GM10266 (cell line): ENCODE data around the gene ADSL.

Source experiments
- DNase-seq: peaks from one replicate; pipeline ENCODE4 v3.0.0; 2012; ENCODE audit errors: extremely low spot score
- TF ChIP-seq, protein P1 (sequence below): IDR thresholded peaks from 2 replicates; pipeline ENCODE4 v1.5.1; 2012; ENCODE audit warnings: mild to moderate bottlenecking, low read depth; ENCODE audit not compliant: control insufficient read depth, insufficient read depth; ENCODE audit errors: missing control alignments

The ADSL gene

DNA sequence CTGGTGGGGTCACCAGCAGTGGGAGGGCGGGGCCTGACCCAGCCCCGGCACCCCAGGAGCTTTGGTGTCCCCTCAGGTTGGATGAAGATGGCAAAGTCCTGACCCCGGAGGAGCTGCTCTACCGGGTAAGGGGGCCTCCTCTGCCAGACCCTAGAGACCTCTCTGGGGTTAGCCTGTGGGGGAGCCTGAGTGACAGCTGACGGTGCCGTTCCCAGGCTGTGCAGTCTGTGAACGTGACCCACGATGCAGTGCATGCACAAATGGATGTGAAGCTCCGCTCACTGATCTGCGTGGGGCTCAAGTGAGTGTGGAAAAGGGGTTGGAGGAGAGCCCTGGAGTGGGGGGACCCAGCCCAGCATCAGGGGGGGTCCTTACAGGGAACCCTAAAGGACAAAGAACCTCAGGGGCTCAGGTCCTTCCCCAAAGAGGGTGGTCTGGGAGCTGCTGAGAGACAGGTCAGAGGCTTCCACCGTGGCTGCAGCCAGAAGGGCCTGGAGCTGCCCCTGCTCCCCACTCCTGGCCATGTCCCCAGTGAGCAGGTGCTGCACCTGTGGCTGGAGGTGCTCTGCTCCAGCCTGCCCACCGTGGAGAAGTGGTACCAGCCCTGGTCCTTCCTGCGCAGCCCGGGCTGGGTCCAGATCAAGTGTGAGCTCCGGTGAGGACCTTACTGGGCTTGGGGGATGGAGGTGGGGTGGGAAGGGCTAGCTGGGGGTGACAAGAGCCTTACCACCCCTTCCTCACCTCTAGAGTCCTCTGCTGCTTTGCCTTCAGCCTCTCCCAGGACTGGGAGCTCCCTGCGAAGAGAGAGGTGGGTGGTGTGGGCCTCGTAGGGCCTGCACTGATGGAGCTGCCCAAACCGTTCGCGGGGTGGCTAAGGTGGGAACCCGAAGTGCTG lies 62.7 kb downstream of the ADSL start:
- DNase-seq: no peak
- TF ChIP-seq, protein P1, sequence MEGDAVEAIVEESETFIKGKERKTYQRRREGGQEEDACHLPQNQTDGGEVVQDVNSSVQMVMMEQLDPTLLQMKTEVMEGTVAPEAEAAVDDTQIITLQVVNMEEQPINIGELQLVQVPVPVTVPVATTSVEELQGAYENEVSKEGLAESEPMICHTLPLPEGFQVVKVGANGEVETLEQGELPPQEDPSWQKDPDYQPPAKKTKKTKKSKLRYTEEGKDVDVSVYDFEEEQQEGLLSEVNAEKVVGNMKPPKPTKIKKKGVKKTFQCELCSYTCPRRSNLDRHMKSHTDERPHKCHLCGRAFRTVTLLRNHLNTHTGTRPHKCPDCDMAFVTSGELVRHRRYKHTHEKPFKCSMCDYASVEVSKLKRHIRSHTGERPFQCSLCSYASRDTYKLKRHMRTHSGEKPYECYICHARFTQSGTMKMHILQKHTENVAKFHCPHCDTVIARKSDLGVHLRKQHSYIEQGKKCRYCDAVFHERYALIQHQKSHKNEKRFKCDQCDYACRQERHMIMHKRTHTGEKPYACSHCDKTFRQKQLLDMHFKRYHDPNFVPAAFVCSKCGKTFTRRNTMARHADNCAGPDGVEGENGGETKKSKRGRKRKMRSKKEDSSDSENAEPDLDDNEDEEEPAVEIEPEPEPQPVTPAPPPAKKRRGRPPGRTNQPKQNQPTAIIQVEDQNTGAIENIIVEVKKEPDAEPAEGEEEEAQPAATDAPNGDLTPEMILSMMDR: no peak

DNA sequence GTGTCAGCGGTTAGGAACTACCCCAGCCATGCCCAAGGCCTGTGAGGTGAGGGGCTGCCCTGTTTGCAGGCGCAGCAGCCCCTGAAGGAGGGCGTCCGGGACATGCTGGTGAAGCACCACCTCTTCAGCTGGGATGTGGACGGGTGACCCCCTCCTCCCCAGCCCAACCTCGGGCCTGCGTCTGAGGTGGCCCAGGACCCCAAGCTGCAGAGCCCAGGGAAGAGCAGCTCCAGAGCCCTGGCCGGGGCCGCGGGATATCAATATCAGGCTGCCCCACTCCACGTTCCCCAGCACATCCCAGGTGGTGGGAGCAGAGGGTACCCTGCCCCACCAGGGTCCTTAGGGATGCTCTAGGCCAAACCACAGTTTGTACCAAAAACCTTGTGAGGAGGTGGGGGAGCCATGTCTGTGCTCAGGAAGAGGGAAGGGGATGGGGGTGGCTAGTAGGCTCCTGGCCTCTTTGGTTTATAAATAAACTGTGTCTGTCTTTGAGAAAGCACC lies 63.4 kb downstream of the ADSL start:
- no peak for DNase-seq
- TF ChIP-seq, protein P1: no peak

DNA sequence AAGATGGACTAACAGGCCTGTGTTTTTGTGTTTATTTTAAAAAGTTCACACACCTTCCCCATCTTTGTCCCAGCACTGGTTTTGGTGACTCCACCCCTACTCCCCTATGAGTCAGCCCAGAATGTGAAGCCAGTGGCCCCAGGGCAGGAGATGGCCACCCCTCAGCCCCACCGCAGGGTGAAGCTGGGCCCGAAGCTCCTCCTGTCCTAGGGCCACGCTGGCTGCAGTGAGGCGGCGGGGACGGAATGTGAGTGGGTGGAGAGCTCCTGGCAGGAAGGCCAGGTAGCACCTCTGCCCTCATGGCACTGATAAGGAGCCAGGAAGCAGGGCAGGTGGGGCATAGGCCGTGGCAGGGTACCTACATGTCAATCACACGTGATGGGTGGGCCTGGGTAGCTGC lies 64.0 kb downstream of the ADSL start:
- TF ChIP-seq, protein P1: no peak
- no peak for DNase-seq

DNA sequence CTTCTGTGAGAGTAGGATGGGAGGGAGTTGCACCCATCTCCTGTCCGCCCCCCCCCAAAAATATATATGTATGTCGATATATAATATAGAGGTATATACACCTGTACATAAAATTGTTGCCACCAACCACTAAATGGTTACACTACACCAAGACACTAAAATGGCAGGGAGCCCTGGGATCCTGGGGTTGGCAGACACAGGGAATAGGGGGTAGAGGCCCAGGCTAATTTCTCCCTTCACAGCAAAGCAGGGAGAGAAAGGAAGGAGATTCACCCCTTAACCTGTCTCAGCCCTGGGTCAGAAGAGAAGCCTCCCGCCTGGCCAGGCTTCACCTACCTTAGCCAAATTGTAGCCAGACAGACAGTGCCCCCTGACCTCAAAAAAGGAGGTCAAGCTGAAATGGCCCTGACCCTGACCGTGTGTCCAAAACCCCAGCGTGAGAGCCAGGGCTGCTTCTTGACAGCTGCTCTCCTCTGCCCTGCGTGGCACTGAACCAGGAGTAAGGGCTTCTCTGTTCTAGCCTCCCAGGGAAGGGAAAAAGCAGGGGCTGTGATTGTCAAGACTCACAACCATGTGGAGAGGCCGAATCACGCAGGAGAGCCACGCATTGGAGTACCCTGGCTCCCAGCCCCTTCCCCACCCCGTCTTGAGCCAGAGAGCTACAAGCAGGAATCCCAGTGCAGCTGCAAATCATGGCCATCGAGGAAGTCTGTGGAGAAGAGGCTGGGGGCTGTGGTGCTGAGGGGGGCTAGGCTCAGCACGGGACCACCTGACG lies 64.6 kb downstream of the ADSL start:
- DNase-seq: no peak
- TF ChIP-seq, protein P1: no peak

DNA sequence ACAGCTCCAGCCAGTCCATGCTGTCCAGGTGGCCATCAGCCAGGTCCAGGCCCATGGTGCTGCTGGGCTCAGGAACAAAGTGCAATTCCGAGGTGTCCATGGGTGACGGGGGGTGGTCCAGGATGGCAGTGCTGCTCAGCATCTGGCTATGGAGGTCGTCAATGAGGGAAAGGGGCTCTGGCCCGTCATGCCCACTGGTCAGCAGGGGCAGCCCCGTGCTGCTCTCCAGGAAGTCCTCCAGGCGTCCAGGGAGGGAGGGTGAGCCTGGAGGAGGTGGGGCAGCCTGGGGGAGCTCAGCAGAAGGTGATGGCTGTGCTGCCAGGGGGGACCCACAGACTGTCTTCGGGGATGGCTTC lies 65.2 kb downstream of the ADSL start:
- TF ChIP-seq, protein P1: no peak
- no peak for DNase-seq

DNA sequence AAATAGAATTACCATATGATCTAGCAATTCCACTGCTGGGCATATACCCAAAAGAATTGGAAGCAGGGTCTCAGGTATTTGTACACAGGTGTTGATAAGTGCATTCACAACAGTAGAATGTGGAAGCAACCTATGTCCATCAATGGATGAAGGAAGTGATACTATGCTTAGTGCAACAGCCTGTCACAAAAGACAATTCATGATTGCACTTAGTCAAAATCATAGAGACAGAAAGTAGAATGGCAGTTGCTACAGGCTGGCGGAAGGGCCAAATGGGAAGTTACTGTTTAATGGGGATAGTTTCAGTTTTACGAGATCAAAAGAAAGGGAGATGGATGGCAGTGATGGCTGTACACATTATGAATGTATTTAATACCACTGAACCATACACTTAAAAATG lies 66.1 kb downstream of the ADSL start:
- DNase-seq: peak; percentile 68
- TF ChIP-seq, protein P1: no peak
